HepG2 (cell line): ENCODE measurements around the gene HINFP. TPM values are rescaled to one million over a fixed set of nuclear protein-coding genes. Genes with fewer than 3 reads are reported as not detected.

Experiments
- ATAC-seq: fragments of 200-7000 bp; cut with Tn5 transposase; 3 replicates; pipeline ENCODE4 v1.9.1; 2020; ENCODE audit warnings: mild to moderate bottlenecking, moderate library complexity
- BruUV-seq: library from RNA; stranded (reverse); fragments of 400-500 nt; replicated peaks from 2 replicates; lab custom pipeline; 2021; lab: Mats Ljungman, UMichigan
- CTCF ChIA-PET: fragments of 300-600 bp; formaldehyde crosslinking; extraction: SDS; loops from one replicate; lab custom pipeline; 2021; ENCODE audit warnings: low total read pairs, inconsistent platforms, low intra/inter-chr PET ratio; lab: Yijun Ruan, JAX
- POLR2A ChIA-PET: fragments of 350-600 bp; sonication (Branson Sonifier 250); formaldehyde crosslinking; loops from one replicate; lab custom pipeline; 2020; ENCODE audit warnings: antibody characterized with exemption, inconsistent platforms; lab: Yijun Ruan, JAX
- DNase-seq: peaks from one replicate; pipeline ENCODE4 v3.0.0-alpha.2; 2015; ENCODE audit warnings: low spot score
- FAIRE-seq: peaks from 3 replicates; lab custom pipeline; 2011; peaks lifted over from hg19 to GRCh38; lab: Jason Lieb, UNC
- H2AFZ ChIP-seq: one replicate; pipeline ENCODE4 v1.6.1; 2011; ENCODE audit warnings: low read length, inconsistent platforms
- H3K27ac ChIP-seq: fragments of 300-600 bp; 3 replicates; pipeline ENCODE4 v1.8.0; 2011; ENCODE audit warnings: mixed run types, mild to moderate bottlenecking, mixed read lengths, low read length, inconsistent platforms; ENCODE audit not compliant: insufficient read depth; ENCODE audit errors: extremely low read length
- H3K27me3 ChIP-seq, 2 experiments: fragments of 200-600 bp in 1 of 2; 2 replicates in 1 of 2; 3 replicates in 1 of 2; pipeline versions ENCODE4 v1.6.0 to v1.8.0; 2011; ENCODE audit warnings: low read length in 2 of 2, mild to moderate bottlenecking in 2 of 2, moderate library complexity in 2 of 2, inconsistent platforms in 1 of 2; ENCODE audit not compliant: insufficient read depth in 2 of 2, control insufficient read depth in 1 of 2
- H3K36me3 ChIP-seq, 2 experiments: fragments of 200-600 bp in 1 of 2; replicated peaks in 1 of 2; 2 replicates in 1 of 2; 3 replicates in 1 of 2; pipeline versions ENCODE4 v1.5.1 to v1.8.0; 2011; ENCODE audit warnings: low read length in 2 of 2, inconsistent platforms in 1 of 2; ENCODE audit not compliant: insufficient read depth in 2 of 2, control insufficient read depth in 1 of 2
- H3K4me1 ChIP-seq: 2 replicates; pipeline ENCODE4 v1.5.1; 2012; ENCODE audit warnings: low read length, inconsistent platforms; ENCODE audit not compliant: insufficient read depth
- H3K4me2 ChIP-seq: 2 replicates; pipeline ENCODE4 v1.6.0; 2011; ENCODE audit warnings: low read depth, low read length, inconsistent platforms
- H3K4me3 ChIP-seq, 3 experiments: fragments of 200-600 bp in 1 of 3; sonication (generic), shearing (Covaris generic) in 1 of 3; replicated peaks in 1 of 3; 2 replicates each; pipeline ENCODE4 v1.5.1; 2011 to 2016; ENCODE audit warnings: low read length in 3 of 3, inconsistent platforms in 2 of 3, low read depth in 2 of 3, mild to moderate bottlenecking in 2 of 3, control low read depth in 1 of 3, mixed read lengths in 1 of 3; ENCODE audit not compliant: insufficient read depth in 1 of 3
- H3K79me2 ChIP-seq: one replicate; pipeline ENCODE4 v1.6.1; 2011; ENCODE audit warnings: low read length, inconsistent platforms; ENCODE audit not compliant: insufficient read depth
- H3K9ac ChIP-seq: 2 replicates; pipeline ENCODE4 v1.6.0; 2011; ENCODE audit warnings: mild to moderate bottlenecking, low read depth, low read length, inconsistent platforms; ENCODE audit not compliant: insufficient read depth
- H3K9me3 ChIP-seq: 2 replicates; pipeline ENCODE4 v1.5.1; 2012; ENCODE audit warnings: mild to moderate bottlenecking, low read length
- H4K20me1 ChIP-seq: 2 replicates; pipeline ENCODE4 v1.6.0; 2011; ENCODE audit warnings: inconsistent platforms, mild to moderate bottlenecking, low read length, moderate library complexity; ENCODE audit not compliant: insufficient read depth
- AKAP8 ChIP-seq: sonication (generic); formaldehyde crosslinking; IDR thresholded peaks from 2 replicates; pipeline ENCODE4 v1.5.1; 2020; ENCODE audit warnings: mild to moderate bottlenecking, missing genetic modification reagents
- ARNT ChIP-seq: fragments of 450-650 bp; IDR thresholded peaks from 2 replicates; pipeline ENCODE4 v1.6.1; 2017
- CEBPZ ChIP-seq: IDR thresholded peaks from 2 replicates; pipeline ENCODE4 v1.6.1; 2012; ENCODE audit warnings: low read length, improper control_type of control experiment
- GTF2F1 ChIP-seq: fragments of 150-350 bp; IDR thresholded peaks from 2 replicates; pipeline ENCODE4 v1.6.1; 2014; ENCODE audit warnings: low read length
- HNRNPK ChIP-seq: fragments of 200-400 bp; formaldehyde crosslinking; IDR thresholded peaks from 2 replicates; pipeline ENCODE4 v1.6.1; 2018; ENCODE audit warnings: low read length, low read depth, moderate library complexity, mild to moderate bottlenecking; ENCODE audit not compliant: poor library complexity, severe bottlenecking
- KLF11 ChIP-seq: IDR thresholded peaks from 2 replicates; pipeline ENCODE4 v1.6.1; 2016; ENCODE audit warnings: missing compliant biosample characterization
- NR1H2 ChIP-seq: sonication (generic); formaldehyde crosslinking; IDR thresholded peaks from 2 replicates; pipeline ENCODE4 v1.8.1; 2022; ENCODE audit warnings: low read depth, missing genetic modification reagents, borderline replicate concordance
- RFX5 ChIP-seq: IDR thresholded peaks from 2 replicates; pipeline ENCODE4 v1.6.1; 2011; ENCODE audit warnings: low read depth, low read length, improper control_type of control experiment
- RXRB ChIP-seq: IDR thresholded peaks from 2 replicates; pipeline ENCODE4 v1.6.1; 2016; ENCODE audit warnings: borderline replicate concordance, missing genetic modification reagents, missing compliant biosample characterization
- TIGD3 ChIP-seq: sonication (generic); formaldehyde crosslinking; IDR thresholded peaks from 2 replicates; pipeline ENCODE4 v1.5.1; 2020; ENCODE audit warnings: mild to moderate bottlenecking, missing genetic modification reagents, borderline replicate concordance
- ZBTB25 ChIP-seq: IDR thresholded peaks from 2 replicates; pipeline ENCODE4 v1.6.1; 2018; ENCODE audit warnings: missing genetic modification reagents
- ZBTB38 ChIP-seq: sonication (generic); formaldehyde crosslinking; IDR thresholded peaks from 2 replicates; pipeline ENCODE4 v1.5.1; 2020; ENCODE audit warnings: mild to moderate bottlenecking, missing genetic modification reagents
- ZBTB8A ChIP-seq: sonication (generic); formaldehyde crosslinking; IDR thresholded peaks from 2 replicates; pipeline ENCODE4 v1.4.0; 2020; ENCODE audit warnings: mild to moderate bottlenecking, low read depth, missing genetic modification reagents, borderline replicate concordance
- ZFYVE20 ChIP-seq: sonication (generic); formaldehyde crosslinking; IDR thresholded peaks from 2 replicates; pipeline ENCODE4 v1.8.0; 2023; ENCODE audit warnings: low read depth, mild to moderate bottlenecking, moderate library complexity, missing genetic modification reagents, borderline replicate concordance
- ZNF180 ChIP-seq: sonication (generic); formaldehyde crosslinking; IDR thresholded peaks from 2 replicates; pipeline ENCODE4 v1.4.0; 2020; ENCODE audit warnings: low read depth, missing genetic modification reagents, borderline replicate concordance
- WGBS: methylation state at CpG from one replicate; pipeline ENCODE4 v1.1.6; 2017; ENCODE audit warnings: low lambda C conversion rate; 5-methylcytosine and 5-hydroxymethylcytosine counted together
- in situ Hi-C: cut with HindIII; loops from 2 replicates; pipeline ENCODE4 v1.10.0; 2017; ENCODE audit warnings: low pct_unique_long_range_greater_than_20kb; ENCODE audit not compliant: extremely low pct_ligation_motif_present
- intact Hi-C: fragments of 100-400 bp; cut with micrococcal nuclease; formaldehyde crosslinking; loops from one replicate; pipeline ENCODE4 v1.10.0; 2022; ENCODE audit not compliant: unreplicated experiment
- polyA plus RNA-seq, 8 experiments: library from polyadenylated mRNA; depleted of rRNA in 3 of 8; stranded (reverse) in 7 of 8; unstranded in 1 of 8; fragments of >200 nt; fragmentation: Illumina TruSeq in 4 of 8; extraction: Trizol in 4 of 8; gene quantifications; 2 replicates each; pipeline versions ENCODE4 v1.2.1 to v1.2.3, GENCODE V29; 2011 to 2016; ENCODE audit warnings: low read depth in 4 of 8, missing spikeins in 1 of 8, mixed read lengths in 1 of 8; ENCODE audit not compliant: insufficient read depth in 1 of 8
- total RNA-seq, 5 experiments: library from RNA; depleted of rRNA; stranded (reverse); fragments of >200 nt; fragmentation: Illumina TruSeq; extraction: Trizol; gene quantifications; 2 replicates each; pipeline ENCODE4 v1.2.3, GENCODE V29; 2016; ENCODE audit warnings: low read depth in 1 of 5

Gene HINFP
- total and polyA plus RNA-seq, 2 of the 13 experiments (the other 11 are each of a cell fraction or from before 2014, with no cell fraction given), result 15.1 to 21.4 TPM

GRCh38 chr11:119158467-119158866 is 37.1 kb downstream of the HINFP start (continued):
- TF ChIP-seq ZFYVE20 (CRISPR knock-in tag), result no peak
- no peak for TF ChIP-seq ZBTB38 (CRISPR knock-in tag)
- no peak for TF ChIP-seq AKAP8 (CRISPR knock-in tag)
- TF ChIP-seq ZBTB8A, result no peak
- TF ChIP-seq ZNF180 (CRISPR knock-in tag), result no peak
- no peak for TF ChIP-seq HNRNPK
- TF ChIP-seq ARNT, result no peak
- no peak for TF ChIP-seq ZBTB25 (CRISPR knock-in tag)
- no peak for TF ChIP-seq KLF11 (CRISPR knock-in tag)
- no peak for TF ChIP-seq GTF2F1

- ChIA-PET CTCF (no interaction called here), POLR2A (interaction anchor here (1.7 kb wide), 1 partner anchor 9 kb away, joined by 4 read pairs; no protein-coding TSS in a partner anchor)
- H3K4me3 ChIP-seq, result no peak overlapping the region
- no peak overlapping the region for H3K4me2 ChIP-seq
- TF ChIP-seq RXRB (CRISPR knock-in tag) (no peak), RFX5 (no peak), TIGD3 (no peak), CEBPZ (no peak), NR1H2 (CRISPR knock-in tag) (no peak)
- H2AFZ ChIP-seq, result no peak overlapping the region
- no peaks in the 10 kb centered on the region for H3K36me3 ChIP-seq
- ATAC-seq, result no peak
- intact Hi-C loops (no loop called here), in situ Hi-C loops (no loop called here)
- H3K27me3 ChIP-seq, result peaks cover 14 to 47% of the 10 kb centered on the region in 2 experiments
- H3K9me3 ChIP-seq, result no peaks in the 10 kb centered on the region
- no peak overlapping the region for H3K9ac ChIP-seq
- BruUV-seq, result no TSS peak
- DNase-seq, result no peak
- H3K79me2 ChIP-seq, result no peaks in the 10 kb centered on the region
- 30% methylated on average over 2 of the region's 9 CpGs for WGBS
- FAIRE-seq, result no peak
- H3K27ac ChIP-seq, result no peak overlapping the region
- no peaks in the 10 kb centered on the region for H4K20me1 ChIP-seq
- H3K4me1 ChIP-seq, result 0 out of 2 replicates have a peak, but pooled peaks cover 4% of the 10 kb centered on the region
Observed at GRCh38 chr11:119160151-119160550, 38.8 kb downstream of the HINFP start.
